T-helper 1 cell (primary cell): ENCODE results near the gene C1orf210.

Source experiments
- DNase-seq, 5 donors: peaks; one replicate each; pipeline ENCODE4 v3.0.0-alpha.2; 2012 to 2020

Gene C1orf210

GRCh38 chr1:43293176-43293575, 7.8 kb upstream of the C1orf210 start:
- DNase-seq: no peak

GRCh38 chr1:43292679-43293078, 7.3 kb upstream of the C1orf210 start:
- no peak for DNase-seq

DNA sequence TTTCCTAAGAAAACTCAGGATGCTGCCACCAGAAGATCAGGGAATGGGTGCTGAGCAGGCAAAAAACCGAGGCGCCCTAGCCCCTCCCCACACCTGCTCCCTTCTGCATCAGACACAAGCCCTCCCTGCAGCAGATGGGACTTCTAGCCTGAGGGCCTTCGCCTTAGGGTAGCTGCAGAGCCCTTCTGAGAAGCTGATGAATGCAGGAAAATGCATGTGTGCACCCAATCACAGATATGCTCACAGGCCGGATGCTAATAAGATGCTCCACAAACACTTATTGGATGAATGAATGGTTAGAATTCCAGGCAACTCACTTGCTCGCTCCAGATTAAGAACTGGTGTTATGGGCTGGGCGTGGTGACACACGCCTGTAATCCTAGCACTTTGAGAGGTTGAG, 6.8 kb upstream of the C1orf210 start:
- no peak for DNase-seq

DNA sequence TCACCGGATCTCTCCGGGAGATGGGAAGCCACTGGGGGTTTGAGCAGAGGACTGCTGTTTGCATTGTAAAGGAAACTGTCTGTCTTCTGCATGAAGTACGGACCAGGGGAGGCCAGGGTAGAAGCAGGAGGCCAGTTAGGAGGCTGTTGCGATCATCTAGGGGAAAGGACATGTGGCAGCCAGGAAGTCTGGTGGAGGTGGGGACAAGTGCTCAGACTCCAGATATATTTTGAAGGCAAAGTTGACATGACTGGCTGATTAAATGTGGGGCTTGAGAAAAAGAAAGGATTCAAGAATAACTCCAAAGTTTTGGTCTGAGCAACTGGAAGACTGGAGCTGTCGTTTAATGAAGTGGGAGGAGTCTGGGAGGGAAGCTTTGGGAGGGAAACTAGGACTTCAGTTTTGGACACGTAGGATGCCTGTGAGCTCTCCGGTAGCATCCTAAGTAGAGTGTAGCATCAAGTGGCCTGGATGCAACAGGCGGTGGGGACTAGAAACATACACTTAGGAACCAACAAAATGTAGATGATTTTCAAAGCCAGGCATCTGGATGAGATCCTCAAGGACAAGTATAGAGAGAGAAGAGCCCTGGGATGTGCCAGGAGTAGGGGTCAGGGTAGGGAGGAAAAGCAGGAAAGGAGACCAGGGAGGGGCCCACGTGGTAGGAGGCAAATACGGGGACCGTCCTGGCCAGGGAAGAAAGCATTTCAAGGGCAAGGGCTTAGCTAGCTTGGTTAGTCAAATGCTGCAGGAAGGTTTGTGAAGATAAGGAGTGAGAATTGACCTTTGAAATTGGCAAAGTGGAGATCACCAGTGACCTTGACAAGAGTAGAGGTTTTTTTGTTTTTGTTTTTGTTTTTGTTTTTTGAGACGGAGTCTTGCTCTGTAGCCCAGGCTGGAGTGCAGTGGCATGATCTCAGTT, 3.7 kb upstream of the C1orf210 start:
- DNase-seq: no peak

- no peak for DNase-seq
Measured at GRCh38 chr1:43288058-43288784, 2.8 kb upstream of the C1orf210 start.

DNA sequence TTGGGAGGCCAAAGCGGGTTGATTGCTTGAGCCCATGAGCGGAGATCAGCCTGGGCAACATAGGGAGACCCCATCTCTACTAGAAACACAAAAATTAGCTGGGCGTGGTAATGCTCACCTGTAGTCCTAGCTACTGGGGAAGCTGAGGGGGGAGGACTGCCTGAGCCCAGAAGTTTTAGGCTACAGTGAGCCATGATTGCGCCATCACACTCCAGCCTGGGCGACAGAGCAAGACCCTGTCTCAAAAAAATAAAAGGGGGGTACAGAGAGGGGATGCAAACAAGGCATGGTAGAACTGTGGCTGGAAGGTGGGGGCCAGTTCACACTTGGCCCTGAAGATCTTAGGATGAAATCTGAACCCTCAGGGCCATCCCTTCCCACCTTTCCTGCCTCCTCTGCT, 1.2 kb upstream of the C1orf210 start:
- DNase-seq: no peak

DNA sequence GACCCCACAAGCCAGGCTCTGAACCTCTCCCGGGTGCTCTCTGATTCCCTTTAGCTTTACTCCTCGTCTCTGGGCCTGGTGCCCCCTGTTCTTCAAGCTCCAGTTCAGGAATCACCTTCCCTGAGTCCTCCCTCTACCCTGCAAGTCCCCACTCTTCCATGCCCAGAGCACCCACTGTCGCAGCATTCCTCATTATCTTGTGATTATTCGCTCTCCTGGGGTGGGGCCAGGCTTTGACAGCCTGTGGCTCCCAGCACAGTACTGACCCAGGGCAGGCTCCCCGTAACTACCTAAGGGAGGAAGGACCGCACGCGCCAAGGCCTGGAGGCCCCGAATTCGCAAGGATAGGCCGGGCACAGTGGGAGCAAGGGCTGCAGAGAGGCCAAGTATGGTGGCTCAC, 734 bp upstream of the C1orf210 start:
- DNase-seq: no peak

GRCh38 chr1:43284546-43285110, 753 bp downstream of the C1orf210 start:
- DNase-seq: no peak

DNA sequence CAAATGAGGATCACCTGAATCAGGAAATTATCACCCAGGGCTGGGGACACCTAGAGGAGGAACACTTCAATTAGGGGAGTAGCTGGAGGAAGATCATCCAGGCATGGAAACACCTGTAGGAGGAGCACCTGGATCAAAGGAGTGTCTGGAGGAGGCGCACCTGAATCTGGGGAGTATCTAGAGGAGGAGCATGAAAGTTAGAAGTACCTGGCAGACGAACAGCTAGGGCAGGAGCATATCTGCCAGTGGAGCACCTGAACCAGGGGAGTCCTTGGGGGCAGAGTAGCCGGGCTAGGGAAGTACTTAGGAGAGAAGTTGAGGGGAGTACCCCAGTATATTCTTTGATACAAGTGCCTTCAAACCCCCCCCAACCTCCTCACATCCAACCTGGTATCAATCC, 1.3 kb downstream of the C1orf210 start:
- DNase-seq: no peak

GRCh38 chr1:43282220-43283195, 2.9 kb downstream of the C1orf210 start:
- DNase-seq: no peak

DNA sequence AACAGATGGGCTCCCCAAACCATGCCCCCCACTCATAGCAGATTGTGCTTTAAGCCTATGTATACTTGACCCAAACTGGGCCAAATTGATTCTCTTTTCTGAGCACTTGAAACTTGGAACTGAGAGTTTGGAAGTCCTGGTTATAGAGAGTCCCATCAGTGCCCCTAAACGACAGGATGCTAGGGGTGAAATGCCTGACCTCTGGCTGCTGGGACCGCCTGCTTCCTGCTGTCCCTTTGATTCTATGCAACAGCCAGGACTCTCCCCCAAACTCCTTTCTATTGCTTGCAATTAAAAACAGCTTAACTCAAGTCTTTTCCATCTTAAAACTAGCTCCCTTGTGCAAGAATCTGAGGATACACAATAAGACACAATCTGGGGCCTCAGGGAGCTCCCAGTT, 4.7 kb downstream of the C1orf210 start:
- DNase-seq: no peak

DNA sequence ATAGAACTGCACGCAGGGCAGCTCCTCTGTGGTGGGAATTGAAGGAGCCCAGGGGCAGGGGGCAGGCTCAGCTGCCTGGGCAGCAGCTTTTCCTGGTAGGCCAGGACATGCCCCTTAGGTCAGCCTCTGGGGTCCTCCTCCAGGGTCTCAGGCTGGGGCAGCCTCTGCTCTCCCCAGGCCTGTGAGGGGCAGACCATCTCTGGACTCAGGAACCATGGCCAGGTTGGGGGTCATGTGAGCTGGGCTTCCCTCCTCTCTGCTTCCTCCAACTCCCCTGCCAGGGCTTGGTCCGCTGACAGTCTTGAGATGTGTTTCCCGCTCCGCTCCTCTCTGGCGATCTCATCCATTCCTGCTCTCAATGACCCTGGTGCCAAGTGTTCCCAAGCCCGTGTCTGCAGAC, 5.7 kb downstream of the C1orf210 start:
- DNase-seq: no peak

GRCh38 chr1:43279161-43279560, 6.2 kb downstream of the C1orf210 start:
- DNase-seq: no peak

- no peak for DNase-seq
Measured at GRCh38 chr1:43277116-43277876, 8.1 kb downstream of the C1orf210 start.

DNA sequence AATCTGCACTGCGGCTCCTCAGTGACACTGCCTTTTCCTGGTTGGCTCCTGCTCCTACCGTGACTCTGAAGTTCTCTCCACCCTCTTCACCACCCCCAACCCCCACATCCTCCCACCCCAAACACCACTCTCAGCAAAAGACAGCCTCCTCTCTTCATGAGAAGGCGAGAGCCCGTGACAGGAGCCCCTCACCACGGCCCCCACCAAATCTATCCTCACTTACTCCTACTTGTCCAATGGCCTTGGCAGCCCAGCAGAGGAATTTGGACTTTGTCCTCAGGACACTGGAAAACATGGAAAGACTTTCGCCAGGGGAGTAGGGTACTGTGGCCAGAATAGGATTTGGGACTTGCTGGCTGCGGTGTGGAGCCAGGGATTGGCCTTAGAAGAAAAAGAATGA, 8.7 kb downstream of the C1orf210 start:
- no peak for DNase-seq

DNA sequence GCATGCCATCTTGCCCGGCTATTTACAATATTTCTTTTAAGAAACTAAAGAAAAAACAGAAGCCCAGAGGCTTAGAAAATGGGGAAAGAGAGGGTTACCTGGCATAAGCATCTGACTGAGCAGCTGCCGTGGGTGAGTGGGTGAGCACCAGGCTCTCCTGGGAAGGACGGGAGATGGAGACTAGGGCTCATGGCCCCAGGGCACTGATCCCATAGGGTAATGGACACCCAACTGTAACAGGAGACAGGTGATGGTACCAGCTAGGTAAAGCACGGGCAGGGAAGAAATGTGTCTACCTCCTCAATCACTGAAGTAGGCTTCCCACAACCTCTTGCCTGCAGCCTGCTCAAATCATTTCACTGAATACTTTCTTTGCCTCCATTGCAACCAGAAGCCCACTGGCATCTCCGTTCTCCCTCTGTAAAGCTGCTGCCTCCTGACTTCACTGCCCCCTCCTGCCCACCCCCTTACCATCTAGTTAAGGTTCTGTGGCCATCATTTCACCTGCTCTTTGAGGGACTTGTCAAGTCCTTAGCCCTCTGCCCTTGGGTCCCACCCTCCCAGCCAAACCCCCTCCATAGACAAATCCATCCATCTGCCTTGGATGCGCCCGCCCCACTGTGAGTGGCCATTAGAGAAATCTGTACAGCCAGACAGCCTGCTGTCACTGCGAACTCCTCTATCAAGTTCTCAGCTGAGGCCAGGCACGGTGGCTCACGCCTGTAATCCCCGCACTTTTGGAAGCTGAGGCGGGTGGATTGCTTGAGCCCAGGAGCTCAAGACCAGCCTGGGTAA, 9.4 kb downstream of the C1orf210 start:
- no peak for DNase-seq

- no peak for DNase-seq
Measured at GRCh38 chr1:43274804-43275180, 10.6 kb downstream of the C1orf210 start.

GRCh38 chr1:43274125-43274803, 11.1 kb downstream of the C1orf210 start:
- peak in 1 of 5 donors; percentile 90 for DNase-seq

- DNase-seq: no peak
Measured at GRCh38 chr1:43273708-43274107, 11.7 kb downstream of the C1orf210 start.
